NCI-H345 (cell line): ENCODE data around the gene TWIST2.

Source experiments
- DNase-seq: peaks from one replicate; lab custom pipeline; 2025; lab: John Stamatoyannopoulos, UW

The TWIST2 gene

GRCh38 chr2:238847841-238848690, at the start of gene TWIST2:
Gene TWIST2, plus strand, starts transcription at chr2:238848085. Its CDS starts 131 bp downstream, at chr2:238848216.
- DNase-seq = peak; percentile 16

DNA sequence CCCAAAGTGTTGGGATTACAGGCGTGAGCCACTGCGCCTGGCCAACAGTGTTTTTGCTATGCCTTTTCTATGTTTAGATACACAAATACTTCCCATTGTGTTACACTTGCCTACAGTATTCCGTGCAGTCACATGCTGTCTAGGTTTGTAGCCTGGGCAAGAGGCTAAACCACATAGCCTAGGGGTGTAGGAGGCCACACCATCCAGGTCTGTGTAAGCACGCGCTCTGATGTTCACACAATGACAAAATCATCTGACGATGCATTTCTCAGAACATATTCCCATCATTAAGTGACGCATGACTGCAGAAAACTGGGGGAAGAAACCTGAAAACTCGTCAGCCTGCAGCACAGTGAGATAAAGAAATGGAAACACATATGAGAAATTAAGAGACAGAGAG, 46.1 kb upstream of the TWIST2 start:
- DNase-seq = no peak

GRCh38 chr2:238802957-238803356, 44.9 kb upstream of the TWIST2 start:
- DNase-seq = no peak

- DNase-seq = no peak
These were observed 43.7 kb upstream of the TWIST2 start for GRCh38 chr2:238803996-238804870.

DNA sequence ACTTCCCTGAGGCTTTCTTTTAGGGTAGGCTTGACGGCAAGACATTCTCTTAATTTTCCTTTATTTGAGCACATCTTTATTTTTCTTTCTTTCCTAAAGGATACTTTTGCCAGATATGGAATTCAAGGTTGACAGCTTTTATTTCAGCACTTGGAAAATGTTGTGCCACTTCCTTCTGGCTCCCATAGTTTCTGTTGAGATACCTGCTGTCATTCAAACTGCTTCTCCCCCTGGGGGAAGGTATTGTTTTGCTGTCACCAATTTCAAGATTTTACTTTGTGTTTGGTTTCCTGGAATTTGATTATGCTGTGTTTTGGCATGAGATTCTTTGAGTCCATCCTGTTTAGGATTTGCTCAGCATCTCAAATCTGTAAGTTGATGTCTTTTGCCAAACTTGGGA, 39.1 kb upstream of the TWIST2 start:
- no peak for DNase-seq

- DNase-seq = no peak
These were observed 37.6 kb upstream of the TWIST2 start for GRCh38 chr2:238810321-238810720.

DNA sequence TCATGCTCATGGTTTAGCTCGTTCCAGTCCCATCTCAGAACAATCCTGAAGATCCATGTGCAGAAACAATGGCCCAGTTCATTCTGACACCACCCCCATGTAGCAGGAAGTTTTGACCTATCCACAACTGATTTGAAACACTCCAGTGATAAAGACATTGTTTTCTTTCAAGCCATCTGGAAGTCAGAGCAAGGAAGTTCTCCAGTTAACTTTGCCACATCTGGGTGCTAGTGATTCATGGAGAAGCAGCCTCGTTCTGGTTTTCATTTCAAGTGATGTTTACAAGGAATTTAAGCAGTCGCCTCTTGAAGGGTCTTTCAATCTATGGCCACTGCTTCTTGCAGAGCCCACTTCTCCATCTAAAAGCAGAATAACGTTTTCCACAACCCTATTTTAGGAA, 36.6 kb upstream of the TWIST2 start:
- no peak for DNase-seq

GRCh38 chr2:238811759-238812158, 36.1 kb upstream of the TWIST2 start:
- DNase-seq = no peak

GRCh38 chr2:238813109-238813508, 34.8 kb upstream of the TWIST2 start:
- no peak for DNase-seq

DNA sequence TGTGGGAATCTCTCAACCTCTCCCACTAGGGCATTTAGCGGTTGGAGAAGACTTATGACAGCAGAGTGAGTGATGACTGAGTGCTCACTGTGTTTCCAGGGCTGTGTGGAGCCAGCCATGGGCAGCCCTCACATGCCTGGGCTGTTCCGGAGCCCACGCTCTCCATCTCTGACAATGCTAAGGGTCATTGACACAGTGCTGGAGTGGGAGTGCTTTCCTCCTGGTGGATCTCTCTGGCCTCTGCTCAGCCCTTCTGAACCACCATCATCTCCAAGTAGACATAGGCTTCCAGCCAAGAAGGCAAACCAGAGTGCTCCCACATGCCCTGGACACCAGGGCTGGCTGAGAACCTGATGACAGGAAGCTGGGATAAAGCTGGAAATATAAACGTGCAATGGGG, 33.1 kb upstream of the TWIST2 start:
- no peak for DNase-seq

GRCh38 chr2:238816291-238816690, 31.6 kb upstream of the TWIST2 start:
- no peak for DNase-seq

DNA sequence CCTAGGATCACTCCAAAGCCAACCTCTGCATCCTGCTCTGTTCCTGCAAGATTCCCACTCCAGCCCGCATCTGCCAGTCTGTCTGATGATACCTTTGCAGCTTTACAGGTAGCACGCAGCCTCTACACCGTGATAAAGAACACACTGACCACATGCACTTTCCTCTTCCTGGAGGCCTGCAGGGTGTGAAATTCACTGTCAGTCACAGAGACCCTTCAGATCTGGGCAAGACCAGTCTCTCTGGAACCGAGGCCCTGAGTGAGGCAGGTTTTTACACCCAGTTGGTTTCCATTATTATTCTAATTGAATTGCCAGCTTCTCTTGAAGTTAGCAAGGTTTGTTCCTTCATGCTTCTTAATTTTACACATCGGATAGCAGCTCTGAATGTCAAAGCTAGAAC, 30.5 kb upstream of the TWIST2 start:
- no peak for DNase-seq

DNA sequence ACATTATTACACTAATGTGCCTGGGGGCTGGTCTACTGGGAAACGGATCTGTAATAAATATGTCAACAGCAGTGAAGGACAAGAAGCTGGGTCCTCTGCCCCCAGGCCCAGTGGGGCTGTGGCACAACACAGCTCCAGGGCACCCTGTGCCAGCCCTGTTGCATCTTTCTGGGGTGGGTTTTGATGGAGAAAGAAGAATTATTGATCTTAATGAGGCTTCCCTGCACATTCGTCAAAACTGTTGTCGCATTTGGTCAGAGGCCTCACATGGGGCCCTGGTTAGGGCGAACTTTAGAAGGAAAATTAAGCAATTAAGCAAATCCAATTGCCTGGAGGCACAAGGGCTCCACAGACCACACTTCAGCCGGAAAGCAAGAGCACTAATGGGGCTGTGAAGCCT, 30.0 kb upstream of the TWIST2 start:
- no peak for DNase-seq

DNA sequence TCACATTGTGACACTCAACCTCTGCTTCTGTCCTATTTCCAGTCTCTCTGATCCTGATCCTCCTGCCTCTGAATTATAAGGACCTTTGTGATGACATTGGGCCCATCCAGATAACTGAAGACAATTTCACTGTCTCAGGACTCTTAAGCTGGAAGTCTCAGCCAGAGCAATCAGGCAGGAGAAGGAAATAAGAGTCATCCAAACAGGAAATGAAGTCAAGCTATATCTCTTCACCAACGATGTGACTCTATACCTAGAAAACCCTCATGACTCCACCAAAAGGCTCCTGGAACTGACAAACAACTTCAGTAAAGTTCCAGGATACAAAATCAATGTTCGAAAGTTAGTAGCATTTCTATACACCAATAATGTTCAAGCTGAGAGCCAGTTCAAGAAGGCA, 29.3 kb upstream of the TWIST2 start:
- DNase-seq = no peak

- no peak for DNase-seq
These were observed 27.7 kb upstream of the TWIST2 start for GRCh38 chr2:238820197-238820596.

DNA sequence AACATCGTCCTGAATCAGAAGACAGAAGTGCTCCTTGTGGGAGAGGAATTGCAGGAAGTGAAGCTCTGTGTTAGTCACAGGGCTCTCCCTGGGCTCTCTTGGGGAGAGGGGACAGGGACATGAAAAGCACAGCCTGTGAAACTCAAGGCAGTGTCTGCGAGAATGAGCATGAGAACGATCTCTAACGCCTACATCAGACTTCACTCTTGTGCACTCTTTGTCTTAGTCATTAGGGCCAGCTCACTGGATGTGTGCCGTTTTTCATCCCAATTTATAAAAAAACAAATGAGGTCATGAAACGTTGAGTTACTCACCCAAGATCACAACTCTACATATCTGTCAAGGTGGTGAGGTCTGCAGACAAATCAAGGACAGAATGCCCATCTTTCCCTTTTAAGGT, 27.0 kb upstream of the TWIST2 start:
- DNase-seq = no peak

DNA sequence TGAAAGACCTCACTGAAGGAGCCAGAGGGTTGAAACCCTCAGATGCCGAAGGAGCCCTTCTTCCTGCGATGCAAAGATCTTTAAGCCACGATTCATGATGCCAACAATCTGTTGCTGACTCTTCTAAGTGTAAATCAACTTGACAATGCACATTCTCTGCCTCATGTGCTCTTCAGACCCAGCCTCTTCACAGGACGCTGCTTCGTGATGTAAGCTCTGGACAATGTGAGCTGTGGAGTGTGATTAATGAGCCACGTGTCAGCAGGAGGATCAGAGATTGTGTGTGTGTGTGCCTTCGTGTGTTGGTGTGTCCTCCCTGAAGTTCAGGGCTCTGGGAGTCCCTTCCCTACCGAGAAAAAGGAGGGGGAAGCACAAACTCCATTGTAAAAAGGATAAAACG, 26.5 kb upstream of the TWIST2 start:
- no peak for DNase-seq

DNA sequence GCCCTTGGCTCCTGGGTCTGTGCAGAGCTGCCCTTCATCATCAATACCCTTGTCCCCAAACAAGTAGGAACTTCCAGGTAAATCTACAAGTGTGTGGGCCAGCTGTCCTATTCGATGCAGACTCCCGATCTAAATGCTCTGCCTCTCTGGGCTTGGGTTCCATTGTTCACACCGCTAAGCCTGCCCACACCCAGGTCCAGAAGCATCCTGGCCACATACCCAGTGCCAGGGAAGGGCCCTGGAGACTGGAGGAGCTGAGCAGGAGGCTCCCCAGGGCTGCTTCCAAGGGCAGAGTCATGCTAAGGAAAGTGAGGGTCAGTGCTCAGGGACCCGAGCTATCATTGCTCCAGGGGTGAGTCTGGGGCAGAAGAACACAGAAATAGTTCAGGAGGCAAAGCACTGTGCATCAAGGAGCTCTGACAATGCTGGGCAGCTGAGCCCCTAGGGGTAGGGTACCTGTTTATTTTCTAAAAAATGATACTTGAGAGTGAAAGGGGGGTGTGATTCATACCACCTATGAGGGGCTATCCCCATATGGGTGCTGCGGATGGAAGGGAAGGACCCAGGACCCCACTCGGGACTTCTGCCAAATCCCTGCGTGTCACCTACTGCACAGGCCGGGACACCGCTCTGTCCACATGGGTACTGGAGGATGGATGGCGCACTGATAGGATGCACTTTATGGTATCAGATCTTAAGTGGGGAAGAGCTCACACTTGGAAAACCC, 25.8 kb upstream of the TWIST2 start:
- DNase-seq = no peak

DNA sequence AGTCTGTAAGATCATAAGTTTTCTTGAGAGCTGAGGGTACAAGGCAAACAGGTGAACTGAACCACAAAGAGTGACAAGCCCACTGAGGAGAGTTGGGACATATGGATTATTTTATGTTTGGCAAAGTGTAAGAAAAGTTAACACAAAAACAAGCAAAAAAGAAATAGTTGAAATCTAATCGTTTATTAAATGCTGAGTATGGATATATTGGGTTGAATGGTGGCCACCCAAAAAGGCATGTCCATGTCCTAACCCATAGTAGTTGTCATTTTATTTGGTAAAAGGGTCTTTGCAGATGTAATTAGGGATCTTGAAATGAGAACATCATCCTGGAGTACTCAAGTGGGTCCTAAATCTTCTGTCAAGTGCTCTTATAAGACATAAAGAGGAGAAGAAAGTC, 24.9 kb upstream of the TWIST2 start:
- DNase-seq = no peak

- DNase-seq = no peak
These were observed 16.7 kb upstream of the TWIST2 start for GRCh38 chr2:238831177-238831576.

DNA sequence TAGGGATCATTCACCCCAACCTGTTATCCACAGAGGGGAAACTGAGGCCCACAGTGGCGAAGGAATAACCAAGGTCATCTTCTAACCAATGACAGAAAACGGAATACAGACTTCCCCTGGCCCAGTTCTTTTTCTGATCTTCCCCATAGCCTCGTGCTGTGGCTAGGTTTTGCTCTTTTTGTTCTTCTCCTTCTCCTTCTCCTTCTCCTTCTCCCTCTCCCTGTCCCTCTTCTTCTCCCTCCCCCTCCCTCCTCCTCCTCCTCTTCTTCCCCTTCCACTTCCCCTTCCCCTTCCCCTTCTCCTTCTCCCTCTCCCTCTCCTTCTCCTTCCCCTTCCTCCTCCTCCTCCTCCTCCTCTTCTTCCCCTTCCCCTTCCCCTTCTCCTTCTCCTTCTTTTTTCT, 12.9 kb upstream of the TWIST2 start:
- no peak for DNase-seq

- no peak for DNase-seq
These were observed 12.1 kb upstream of the TWIST2 start for GRCh38 chr2:238835726-238836301.
